ENCODE data around the gene HNRNPH1.

Gene HNRNPH1

DNA sequence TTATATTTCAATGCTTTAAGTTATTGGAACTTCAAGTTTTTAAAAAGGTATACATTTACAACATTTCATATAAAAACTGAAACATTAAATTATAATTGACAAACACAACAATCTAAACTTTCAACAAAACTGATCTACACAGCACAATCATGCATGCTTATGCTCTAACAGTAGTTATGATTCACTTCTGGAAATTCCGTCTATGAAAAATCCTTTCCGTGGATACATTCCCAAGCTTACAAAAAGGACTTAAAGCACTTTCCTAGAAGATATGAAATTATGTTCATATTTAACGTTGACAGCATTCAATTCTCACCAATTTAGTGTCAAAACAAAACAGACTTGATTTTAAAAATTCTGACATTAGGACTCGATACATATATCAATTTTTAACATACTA lies 3.7 kb downstream of the HNRNPH1 start:
- no peak for TF ChIP-seq ZFX (IDR thresholded peaks at IDR 0.05; ENCODE audit: borderline replicate concordance)
- TF ChIP-seq, protein P1, sequence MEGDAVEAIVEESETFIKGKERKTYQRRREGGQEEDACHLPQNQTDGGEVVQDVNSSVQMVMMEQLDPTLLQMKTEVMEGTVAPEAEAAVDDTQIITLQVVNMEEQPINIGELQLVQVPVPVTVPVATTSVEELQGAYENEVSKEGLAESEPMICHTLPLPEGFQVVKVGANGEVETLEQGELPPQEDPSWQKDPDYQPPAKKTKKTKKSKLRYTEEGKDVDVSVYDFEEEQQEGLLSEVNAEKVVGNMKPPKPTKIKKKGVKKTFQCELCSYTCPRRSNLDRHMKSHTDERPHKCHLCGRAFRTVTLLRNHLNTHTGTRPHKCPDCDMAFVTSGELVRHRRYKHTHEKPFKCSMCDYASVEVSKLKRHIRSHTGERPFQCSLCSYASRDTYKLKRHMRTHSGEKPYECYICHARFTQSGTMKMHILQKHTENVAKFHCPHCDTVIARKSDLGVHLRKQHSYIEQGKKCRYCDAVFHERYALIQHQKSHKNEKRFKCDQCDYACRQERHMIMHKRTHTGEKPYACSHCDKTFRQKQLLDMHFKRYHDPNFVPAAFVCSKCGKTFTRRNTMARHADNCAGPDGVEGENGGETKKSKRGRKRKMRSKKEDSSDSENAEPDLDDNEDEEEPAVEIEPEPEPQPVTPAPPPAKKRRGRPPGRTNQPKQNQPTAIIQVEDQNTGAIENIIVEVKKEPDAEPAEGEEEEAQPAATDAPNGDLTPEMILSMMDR (IDR thresholded peaks at IDR 0.05), result no peak
- no peak overlapping the region for H3K27ac ChIP-seq

DNA sequence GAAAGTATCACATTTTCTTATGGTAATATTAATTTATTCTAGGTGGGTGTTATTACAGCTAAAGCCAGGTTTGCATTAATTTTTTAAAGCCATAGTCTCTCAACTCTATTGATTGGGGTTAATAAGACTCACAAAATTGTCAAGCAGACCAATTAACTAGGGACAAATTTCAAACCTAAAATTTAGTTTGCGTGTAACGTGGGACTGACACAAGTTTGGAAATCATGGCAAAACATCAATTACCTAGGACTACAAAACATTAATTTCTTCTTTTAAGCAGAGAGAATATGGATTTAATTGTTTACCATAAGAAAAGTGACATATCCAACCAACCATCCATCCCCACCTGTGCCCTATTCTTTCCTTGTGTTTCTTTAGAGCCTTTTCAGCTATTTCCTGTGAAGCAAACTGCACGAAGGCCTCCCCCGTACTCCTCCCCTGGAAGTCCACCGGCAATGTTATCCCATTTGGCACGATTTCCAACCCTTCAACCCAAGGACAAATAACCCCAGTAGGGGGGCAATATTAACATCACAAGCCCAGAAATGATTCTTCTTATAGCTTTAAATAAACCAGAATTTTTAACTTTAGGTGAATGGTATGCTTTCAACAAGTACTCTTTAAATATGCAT lies 4.4 kb downstream of the HNRNPH1 start:
- TF ChIP-seq, protein P1 (IDR thresholded peaks at IDR 0.05), result no peak
- no peak for TF ChIP-seq ZFX (IDR thresholded peaks at IDR 0.05; ENCODE audit: borderline replicate concordance)

DNA sequence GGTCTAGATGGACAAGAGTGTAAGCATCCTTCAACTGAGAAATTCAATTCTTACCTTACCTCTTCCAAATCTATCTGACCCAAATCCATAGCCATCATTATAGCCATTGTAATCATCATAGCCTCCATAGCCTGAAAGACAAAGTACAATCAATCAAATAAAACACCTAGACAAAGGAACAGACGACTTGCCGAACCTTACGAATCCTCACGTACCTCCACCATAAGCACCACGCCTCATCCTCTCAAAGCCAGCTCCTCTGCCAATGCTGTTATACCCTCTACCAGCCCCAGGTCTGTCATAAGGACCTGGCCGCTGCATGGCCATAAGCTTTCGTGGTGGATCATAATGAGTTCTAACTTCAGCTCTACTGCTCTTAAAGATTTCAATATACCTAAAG lies 5.5 kb downstream of the HNRNPH1 start:
- no peak overlapping the region for H3K27ac ChIP-seq
- TF ChIP-seq, protein P1 (IDR thresholded peaks at IDR 0.05), result no peak
- TF ChIP-seq ZFX (IDR thresholded peaks at IDR 0.05; ENCODE audit: borderline replicate concordance), result no peak

More for the DNA sequence above, 4.4 kb downstream of the HNRNPH1 start:
- H3K27ac ChIP-seq, result no peak overlapping the region

DNA sequence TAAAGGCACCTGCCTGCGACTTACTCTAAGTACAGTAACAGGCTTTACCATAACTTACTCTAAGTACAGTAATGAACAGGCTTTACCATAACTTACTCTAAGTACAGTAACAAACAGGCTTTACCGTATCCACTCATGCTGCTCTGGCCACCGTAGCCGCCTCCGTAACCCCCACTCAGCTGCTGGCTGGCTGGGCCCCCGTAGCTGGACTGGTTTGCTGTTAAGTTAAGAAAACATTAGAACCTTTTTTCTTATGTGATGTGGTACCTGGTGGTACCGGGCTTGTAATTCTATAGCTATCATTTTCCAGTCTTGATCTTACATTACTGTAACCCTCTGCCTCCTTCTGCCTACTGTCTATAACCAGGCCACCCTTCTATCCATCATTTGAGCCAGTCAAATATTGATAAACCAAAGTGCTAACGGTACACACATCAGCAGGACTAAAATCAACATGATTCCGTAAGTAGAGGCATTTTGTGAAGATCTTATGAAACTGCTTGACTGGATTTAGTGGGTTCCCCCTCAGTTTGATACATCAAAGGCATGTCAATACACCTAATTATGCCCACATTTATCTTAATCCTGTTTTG lies 7.4 kb downstream of the HNRNPH1 start:
- TF ChIP-seq, protein P1 (IDR thresholded peaks at IDR 0.05), result no peak
- TF ChIP-seq ZFX (IDR thresholded peaks at IDR 0.05; ENCODE audit: borderline replicate concordance), result no peak
- no peak overlapping the region for H3K27ac ChIP-seq

DNA sequence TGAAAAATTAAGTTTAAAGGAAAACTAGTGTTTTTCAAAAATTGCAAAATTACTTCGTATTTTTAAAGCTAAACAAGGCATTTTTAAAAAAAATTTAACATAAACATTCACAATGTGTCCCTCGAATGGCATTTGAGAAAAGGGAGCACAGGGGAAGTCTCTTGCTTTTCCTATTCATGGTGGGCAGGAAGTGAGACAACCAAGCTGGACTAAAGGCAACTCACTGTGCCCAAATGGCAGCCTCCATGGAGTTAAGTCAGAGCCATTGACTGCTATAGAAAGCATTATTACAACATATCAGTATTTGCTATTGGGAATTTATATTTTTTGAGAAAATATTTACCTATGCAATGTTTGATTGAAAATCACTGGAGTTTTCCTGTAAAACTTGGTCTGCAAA lies 8.3 kb downstream of the HNRNPH1 start:
- TF ChIP-seq ZFX (IDR thresholded peaks at IDR 0.05; ENCODE audit: borderline replicate concordance), result no peak
- TF ChIP-seq, protein P1 (IDR thresholded peaks at IDR 0.05), result no peak

DNA sequence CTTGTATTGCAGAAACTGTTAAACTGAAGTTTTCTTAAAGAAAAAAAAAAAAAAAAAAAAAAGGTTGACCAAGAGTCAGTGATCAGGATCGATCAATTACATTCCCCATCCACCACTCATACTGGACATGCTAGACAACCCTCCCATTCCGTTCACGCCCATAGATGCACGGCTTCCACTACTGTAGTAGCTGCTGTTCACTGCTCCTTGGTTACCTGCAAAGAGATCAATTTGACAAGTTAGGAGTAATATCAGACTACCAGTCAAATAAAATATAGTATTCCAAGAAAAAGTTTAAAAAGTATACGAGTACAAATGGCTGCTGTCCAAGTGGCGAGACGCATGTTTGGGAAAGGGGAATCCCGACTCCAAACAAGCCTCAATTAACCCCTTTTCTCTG lies 8.7 kb downstream of the HNRNPH1 start:
- TF ChIP-seq, protein P1 (IDR thresholded peaks at IDR 0.05), result no peak
- no peak for TF ChIP-seq ZFX (IDR thresholded peaks at IDR 0.05; ENCODE audit: borderline replicate concordance)
- no peak overlapping the region for H3K27ac ChIP-seq

More for the DNA sequence above, 8.3 kb downstream of the HNRNPH1 start:
- H3K27ac ChIP-seq, result no peak overlapping the region

DNA sequence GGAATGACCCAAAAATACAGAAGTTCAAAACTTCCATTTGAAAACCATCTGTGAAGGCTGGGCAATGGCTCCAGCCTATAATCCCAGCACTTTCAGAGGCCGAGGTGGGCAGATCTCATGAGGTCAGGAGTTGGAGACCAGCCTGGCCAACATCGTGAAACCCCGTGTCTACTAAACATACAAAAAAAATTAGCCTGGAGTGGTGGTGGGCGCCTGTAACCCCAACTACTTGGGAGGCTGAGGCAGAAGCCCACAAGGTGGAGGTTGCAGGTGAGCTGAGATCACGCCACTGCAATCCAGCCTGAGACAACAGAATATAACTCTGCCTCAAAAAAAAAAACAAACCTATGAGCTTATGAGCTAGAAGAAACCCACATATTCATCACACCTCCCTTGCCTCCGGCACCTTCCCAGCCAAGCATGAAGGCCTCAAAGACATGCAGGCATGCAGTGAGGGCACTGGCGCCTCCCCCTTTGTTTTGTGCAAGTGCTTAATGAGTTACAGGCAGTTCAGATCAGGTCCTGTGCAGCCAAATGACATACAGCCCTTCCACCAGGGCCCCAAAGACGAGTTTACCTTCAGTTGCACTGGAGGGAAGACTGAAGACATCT lies 9.9 kb downstream of the HNRNPH1 start:
- H3K27ac ChIP-seq, result peak overlapping the region; percentile 22; the same call in 1 of the 2 replicates
- TF ChIP-seq, protein P1 (IDR thresholded peaks at IDR 0.05), result no peak
- no peak for TF ChIP-seq ZFX (IDR thresholded peaks at IDR 0.05; ENCODE audit: borderline replicate concordance)

Measured in 22Rv1 (cell line).